NCI-H526 (cell line): ENCODE results near the gene KRTAP1-5.
"Not testable (repeated sequence)": the region's sequence is repeated elsewhere in the genome, so short reads cannot be mapped to it uniquely, and the experiment has no call there.

ENCODE experiments used
- DNase-seq, 2 experiments: peaks; one replicate each; lab custom pipeline; 2025; lab: John Stamatoyannopoulos, UW

The KRTAP1-5 gene, protein sequence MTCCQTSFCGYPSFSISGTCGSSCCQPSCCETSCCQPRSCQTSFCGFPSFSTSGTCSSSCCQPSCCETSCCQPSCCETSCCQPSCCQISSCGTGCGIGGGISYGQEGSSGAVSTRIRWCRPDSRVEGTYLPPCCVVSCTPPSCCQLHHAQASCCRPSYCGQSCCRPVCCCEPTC

GRCh38 chr17:41026715-41027471 is at the start of gene KRTAP1-5:
Gene KRTAP1-5, minus strand, starts transcription at chr17:41027208. Its CDS starts 53 bp downstream, at chr17:41027155.
- DNase-seq = no peak

DNA sequence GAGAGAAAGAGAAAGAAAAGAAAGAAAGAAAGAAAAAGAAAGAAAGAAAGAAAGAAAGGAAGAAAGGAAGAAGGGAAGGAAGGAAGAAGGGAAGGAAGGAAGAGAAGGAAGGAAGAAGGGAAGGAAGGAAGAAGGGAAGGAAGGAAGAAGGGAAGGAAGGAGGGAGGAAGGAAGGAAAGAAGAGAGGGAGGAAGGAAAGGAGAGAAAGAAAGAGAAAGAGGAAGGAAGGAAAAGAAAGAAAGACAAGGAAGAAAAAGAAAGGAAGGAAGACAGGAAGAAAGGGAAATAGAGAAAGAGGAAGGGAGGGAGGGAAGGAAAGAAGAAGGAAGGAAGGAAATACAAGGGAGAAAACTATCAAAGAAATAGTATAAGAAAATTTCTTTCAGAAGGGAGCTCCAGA is 49.8 kb upstream of the KRTAP1-5 start:
- no peak for DNase-seq

DNA sequence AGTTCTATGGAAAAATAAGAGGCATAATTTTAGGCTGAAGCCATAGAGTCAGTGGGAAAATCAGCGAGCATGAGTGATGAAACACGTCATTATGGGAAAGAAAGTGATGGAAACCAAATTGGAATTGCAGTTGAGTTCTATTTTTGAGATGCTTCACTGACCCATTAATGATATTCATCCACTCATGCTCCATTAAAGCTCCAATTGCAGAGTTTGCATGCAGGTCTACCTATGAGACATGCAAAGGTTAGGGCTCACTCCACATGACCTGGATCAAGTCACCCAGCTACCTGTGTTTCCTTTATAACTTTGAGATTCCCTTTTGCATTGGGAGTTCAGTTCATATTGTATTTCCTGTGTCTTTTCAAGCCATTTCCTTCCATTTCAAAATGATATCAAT is 46.7 kb upstream of the KRTAP1-5 start:
- peak; percentile 19 to 61 for DNase-seq

- no peak for DNase-seq
Observed at GRCh38 chr17:41071606-41072360, 44.8 kb upstream of the KRTAP1-5 start.

DNA sequence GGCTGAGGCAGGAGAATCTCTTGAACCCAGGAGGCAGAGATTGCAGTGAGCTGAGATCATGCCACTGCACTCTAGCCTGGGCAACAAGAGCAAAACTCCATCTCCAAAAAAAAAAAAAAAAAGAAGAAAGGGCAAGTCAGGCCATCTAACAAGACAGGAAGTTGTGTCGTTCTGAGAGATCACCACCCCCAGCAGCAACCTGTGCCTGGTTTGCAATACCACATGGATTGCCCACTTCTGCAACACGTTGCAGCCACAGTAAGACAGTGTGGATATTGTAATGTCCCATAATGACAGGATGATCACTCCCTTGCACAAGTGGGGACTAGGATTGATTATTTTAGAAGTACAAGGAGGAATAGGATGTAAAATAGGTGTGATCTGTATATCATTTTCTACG is 42.0 kb upstream of the KRTAP1-5 start:
- DNase-seq = no peak

DNA sequence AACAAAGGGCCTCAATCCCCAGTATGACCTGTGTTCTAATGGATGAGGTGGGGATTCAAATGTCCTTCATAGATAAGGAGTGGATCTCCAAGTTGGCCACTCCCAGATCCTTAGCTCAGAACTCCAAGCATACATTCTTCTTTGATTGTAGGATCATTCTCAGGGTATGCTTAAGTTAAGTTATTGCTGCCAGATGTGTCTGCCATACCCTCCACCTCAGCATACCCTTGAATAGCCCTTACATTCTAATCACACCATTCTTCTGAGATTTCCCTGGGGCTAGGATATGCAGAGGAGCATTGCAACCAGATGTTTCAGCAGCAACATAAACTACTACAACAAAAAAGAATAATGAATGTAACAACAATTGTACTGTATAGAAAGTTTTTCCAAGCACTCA is 40.3 kb upstream of the KRTAP1-5 start:
- DNase-seq = no peak

DNA sequence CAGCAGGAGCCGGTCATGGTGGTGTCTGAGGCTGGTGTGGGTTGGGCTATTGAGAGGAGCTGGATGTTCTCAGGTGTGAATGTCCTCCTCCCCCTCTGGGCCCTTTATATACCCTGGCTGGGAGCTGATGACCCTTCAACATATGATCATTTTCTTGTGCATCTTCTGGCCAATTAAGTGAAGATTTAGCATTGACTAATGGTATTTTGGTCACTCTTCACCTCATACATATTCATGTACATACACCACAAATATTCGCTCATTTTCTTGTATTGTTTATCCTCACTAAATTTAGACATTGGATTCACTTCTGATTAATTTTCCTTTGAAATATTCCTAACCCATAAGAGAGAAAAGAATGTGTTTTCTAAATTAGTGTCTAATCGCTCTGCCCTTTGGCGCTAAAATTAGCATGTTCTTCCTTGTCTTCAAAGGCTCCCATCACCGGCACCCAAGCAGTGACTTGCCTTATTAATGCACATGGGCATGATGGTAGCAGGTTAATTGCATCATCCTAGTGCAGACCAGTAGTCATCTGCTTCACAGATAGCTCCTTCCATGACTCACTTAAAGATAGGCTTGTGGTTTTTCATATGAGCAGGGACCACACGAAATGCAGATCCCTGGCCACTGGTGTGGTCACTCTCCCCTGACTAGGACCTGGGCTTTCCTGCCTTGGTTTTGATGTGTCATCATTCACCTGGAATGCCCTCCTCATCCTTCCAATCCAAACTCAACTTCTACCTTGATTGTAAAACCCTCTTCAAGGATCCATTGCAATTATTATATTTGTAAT is 39.0 kb upstream of the KRTAP1-5 start, which contains the start of gene KRTAP2-4:
Gene KRTAP2-4 (minus strand): TSS at position 51 of the 796 bp plus-strand sequence. CDS start 34 bp downstream, at position 17.
- no peak for DNase-seq

DNA sequence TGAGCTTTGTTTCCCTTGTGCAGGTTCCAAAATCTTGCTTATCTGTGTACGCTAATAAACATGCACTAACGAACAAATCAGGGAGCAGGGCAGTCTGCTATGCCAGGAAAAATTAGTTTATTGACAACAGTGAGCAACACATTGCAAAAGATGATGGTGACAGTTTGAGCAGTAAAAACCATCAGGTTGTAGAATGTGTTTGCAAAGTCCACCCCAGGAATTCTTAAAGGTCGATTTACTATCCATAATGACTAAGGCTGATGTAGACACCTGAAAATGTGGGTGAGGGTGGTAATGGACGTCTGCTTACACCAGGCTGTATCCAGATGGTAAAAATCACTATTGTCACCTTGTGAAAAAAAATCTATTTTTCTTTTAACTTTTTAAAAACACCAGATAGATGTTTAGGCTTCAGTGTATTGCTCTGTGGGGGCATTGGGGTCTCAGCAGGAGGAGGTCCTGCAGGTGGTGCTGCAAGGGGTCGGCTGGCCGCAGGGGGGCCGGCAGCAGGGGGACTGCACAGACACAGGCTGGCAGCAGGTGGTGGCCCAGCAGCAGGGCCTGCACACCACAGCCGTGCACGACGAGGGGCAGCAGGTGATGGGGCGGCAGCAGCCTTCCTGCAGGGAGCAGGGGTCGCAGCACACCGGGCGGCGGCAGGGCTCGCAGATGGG is 38.1 kb upstream of the KRTAP1-5 start:
- DNase-seq = not testable (repeated sequence)

DNA sequence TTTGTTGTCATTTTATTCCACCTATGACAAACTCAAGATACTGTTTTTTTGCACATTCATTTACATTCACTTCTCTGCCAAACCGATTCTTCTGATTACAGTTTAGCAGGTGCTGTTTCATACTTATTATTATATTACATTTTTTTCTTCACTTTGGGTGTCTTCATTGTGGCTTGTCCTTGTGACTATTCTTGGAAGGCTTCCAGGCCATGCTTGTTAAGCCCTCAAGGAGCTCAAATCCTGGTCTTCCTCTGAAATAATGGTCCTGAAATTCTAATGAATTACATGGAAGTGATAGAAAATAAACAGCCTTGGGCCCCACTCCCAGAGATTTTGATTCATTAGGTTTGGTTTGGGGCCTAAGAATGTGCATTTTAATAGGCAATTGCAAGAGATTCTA is 37.3 kb upstream of the KRTAP1-5 start:
- no peak for DNase-seq

DNA sequence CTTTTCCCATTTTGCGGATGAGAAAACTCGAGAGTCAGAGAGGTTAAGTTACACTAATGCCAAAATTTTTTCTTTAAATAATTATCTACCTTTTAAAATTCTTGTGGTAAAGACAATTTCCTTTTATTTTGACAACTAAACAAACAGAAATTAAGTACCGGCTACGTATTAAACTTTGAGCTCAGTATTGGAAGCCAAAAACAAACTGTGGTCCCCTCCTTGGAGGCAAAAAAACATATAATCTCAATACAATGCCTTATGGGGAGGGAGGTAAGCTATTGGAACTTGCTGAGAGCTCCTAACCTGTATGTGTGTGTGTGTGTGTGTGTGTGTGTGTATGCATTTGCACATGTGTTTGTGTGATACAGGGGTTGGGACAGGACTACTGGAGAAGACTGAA is 36.4 kb upstream of the KRTAP1-5 start:
- DNase-seq = no peak

- DNase-seq = no peak
Observed at GRCh38 chr17:41061964-41062363, 35.0 kb upstream of the KRTAP1-5 start.

- DNase-seq = no peak
Observed at GRCh38 chr17:41060052-41060604, 33.1 kb upstream of the KRTAP1-5 start, which contains the start of gene KRTAP2-3. Gene KRTAP2-3, minus strand, starts transcription at chr17:41060114. Its CDS starts 64 bp downstream, at chr17:41060050.

GRCh38 chr17:41059276-41060051 is 32.5 kb upstream of the KRTAP1-5 start:
- DNase-seq = not testable (repeated sequence)

DNA sequence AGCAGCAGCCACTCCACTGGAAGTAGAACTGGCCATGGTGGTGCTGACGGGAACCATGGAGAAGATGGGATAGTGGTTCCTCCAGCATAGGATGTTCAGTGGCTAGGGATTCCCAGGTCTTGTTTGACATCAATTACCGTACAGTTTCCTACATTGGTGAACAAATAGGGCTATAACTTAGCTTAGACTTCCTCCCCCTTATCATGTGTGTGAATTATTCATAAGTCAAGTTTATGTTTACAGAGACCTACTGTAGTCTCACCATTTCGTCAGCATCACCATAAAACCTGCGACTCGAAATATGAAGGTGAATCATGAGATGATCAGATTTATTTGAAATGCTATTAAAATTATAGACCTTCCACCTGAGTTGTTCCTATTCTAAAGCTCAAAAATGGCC is 31.7 kb upstream of the KRTAP1-5 start:
- no peak for DNase-seq

GRCh38 chr17:41057547-41057946 is 30.5 kb upstream of the KRTAP1-5 start:
- no peak for DNase-seq

GRCh38 chr17:41055130-41055529 is 28.1 kb upstream of the KRTAP1-5 start, which contains the start of gene KRTAP2-2:
Gene KRTAP2-2, minus strand, starts transcription at chr17:41055230. Its CDS starts 19 bp downstream, at chr17:41055211.
- not testable (repeated sequence) for DNase-seq

DNA sequence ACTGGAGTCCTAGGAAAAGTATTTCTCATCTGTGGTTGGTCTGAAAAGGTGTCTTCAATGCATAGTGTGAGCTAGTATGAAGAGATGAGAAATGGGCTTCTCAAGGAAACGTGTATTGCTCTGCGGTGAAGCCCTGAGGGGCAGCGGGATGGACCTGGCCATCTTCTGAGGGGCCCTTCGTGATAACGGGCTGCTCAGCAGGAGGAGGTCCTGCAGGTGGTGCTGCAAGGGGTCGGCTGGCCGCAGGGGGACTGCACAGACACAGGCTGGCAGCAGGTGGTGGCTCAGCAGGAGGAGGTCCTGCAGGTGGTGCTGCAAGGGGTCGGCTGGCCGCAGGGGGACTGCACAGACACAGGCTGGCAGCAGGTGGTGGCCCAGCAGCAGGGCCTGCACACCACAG is 27.5 kb upstream of the KRTAP1-5 start:
- not testable (repeated sequence) for DNase-seq

DNA sequence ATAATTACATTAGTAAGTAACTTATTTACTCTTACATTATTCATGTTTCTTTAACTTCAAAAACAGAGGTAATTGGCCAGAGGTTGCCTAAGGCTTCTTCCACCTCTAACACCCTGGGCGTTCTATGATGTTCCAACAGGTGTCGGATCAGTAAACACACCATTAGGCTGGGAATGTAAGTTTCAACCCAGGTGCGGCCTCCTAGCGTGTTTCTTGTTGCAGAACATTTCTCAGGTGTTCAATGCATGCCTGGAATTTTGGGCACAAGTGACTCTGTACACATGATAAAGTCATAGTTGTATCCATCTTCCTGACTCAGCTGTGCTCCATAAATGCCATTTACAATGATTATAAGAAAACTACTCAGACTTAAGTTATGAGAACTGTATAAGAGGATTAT is 27.0 kb upstream of the KRTAP1-5 start:
- no peak for DNase-seq

GRCh38 chr17:41052566-41052965 is 25.6 kb upstream of the KRTAP1-5 start:
- DNase-seq = peak in 1 of 2 experiments; percentile 30

- no peak for DNase-seq
Observed at GRCh38 chr17:41049110-41049509, 22.1 kb upstream of the KRTAP1-5 start.
